ENCODE results near the gene CAPN2.

GRCh38 chr1:223704921-223705878 is 7.1 kb upstream of the CAPN2 start:
- TF ChIP-seq POLR2A (IDR thresholded peaks at IDR 0.05) (no peak), EP300 (IDR thresholded peaks at IDR 0.05; ENCODE audit: low read depth) (no peak), CTCF (IDR thresholded peaks at IDR 0.05) (no peak)
